ENCODE results near the gene MIS18A. TPM values are rescaled to one million over a fixed set of nuclear protein-coding genes. Genes with fewer than 3 reads are reported as not detected.
A peak's percentile ranks its signal among the peaks of the same experiment; 100 is the strongest.

MIS18A gene
- total and polyA plus RNA-seq, 4 donors, result 6.7 to 11.0 (median 10.3) TPM

DNA sequence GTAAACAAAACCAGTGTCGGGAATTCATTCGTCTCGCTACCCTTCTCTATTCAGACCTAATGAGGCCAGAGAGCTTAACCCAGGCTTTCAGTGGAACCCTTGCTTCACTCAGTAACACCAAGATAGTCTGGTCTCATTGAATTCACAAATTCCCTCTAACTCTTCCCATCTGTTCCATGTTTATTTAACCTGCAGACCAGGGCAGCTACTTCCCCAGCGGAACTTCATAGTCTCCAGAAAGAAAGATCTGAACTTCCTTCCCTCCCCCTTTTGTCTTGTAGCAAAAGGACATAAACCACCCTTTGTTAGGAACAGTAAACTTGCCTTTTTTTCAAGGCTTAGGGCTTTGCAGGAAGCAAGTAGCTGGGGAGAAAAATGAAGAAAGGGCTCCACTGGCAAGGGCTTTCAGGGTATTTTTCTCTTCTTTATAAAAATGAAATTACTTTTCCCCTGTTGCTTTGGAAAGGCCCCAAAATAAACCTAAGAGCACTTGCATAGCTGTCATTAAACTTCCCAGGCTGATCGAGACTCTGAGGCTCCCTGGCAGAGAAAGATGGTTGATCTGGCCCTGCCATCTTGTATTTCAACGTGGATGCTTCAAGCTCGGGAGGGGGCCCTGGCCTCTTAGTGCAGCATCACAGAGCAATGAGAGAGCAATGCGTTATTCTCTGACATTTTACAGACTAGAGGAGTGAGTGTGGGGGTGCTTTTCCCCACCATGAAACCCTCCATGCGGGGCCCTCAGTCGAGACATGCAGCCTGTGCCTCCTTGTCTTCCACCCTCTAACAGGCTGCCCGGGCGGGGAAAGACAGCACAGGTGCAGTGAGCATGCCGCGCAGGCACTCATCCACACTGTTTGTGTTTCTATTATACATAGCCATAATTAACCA lies 30.0 kb downstream of the MIS18A start:
- Histone ChIP-seq H3K27me3 (ENCODE audit: control insufficient read depth, insufficient read depth, low read length) (peaks cover 3% of the 10 kb centered on the region), H3K4me1 (ENCODE audit: control insufficient read depth, insufficient read depth, low read length) (peaks cover 5% of the 10 kb centered on the region), H3K4me3 (ENCODE audit: low read depth, low read length) (no peak overlapping the region), H3K27ac (ENCODE audit: low read depth, low read length) (peak overlapping the region; percentile 36), H3K36me3 (ENCODE audit: control insufficient read depth, insufficient read depth, low read length) (no peaks in the 10 kb centered on the region), H3K9me3 (ENCODE audit: control insufficient read depth, insufficient read depth, low read length) (no peaks in the 10 kb centered on the region)
- WGBS (ENCODE audit: insufficient coverage), result 38% methylated on average over 8 of the region's 14 CpGs
- DNase-seq (ENCODE audit: low read depth in 4 of 6, low spot score in 6 of 6), result peak in 2 of 6 donors; percentile 63 to 73

DNA sequence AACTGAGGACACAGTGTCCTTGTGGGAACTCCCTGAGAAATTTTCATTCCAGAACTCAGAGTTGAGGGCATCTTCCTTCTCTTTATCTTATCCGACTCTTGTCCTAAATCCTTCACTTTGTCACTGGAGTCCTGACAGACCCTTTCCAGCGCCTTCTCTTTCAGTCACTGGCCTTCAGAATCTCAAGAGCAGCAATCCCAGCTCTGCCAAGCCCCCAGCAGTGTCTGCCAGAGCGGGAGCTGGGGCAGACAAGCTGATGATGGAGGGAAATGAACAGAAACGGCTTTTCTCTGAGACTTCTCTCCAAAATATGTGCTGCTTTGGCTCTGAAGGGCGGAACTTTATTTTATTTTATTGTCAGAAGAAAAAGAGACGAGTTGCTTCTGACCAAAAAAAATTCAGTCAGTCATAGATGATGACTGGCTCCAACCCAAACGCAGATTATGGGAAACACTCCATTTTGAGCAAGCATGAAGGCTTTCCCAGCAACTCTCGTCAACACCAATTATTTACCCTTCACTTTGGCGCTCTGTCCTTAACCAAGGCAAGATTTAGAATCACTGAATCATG lies 32.2 kb downstream of the MIS18A start:
- Histone ChIP-seq H3K4me1 (ENCODE audit: control insufficient read depth, insufficient read depth, low read length) (peaks cover 5% of the 10 kb centered on the region), H3K36me3 (ENCODE audit: control insufficient read depth, insufficient read depth, low read length) (no peaks in the 10 kb centered on the region), H3K27me3 (ENCODE audit: control insufficient read depth, insufficient read depth, low read length) (peaks cover 3% of the 10 kb centered on the region), H3K27ac (ENCODE audit: low read depth, low read length) (no peak overlapping the region), H3K4me3 (ENCODE audit: low read depth, low read length) (no peak overlapping the region), H3K9me3 (ENCODE audit: control insufficient read depth, insufficient read depth, low read length) (no peaks in the 10 kb centered on the region)
- WGBS (ENCODE audit: insufficient coverage), result 95% methylated on average over 7 of the region's 9 CpGs
- DNase-seq (ENCODE audit: low read depth in 4 of 6, low spot score in 6 of 6), result peak in 1 of 6 donors; percentile 71

- H3K4me3 ChIP-seq (ENCODE audit: low read depth, low read length), result no peak overlapping the region
- H3K9me3 ChIP-seq (ENCODE audit: control insufficient read depth, insufficient read depth, low read length), result no peaks in the 10 kb centered on the region
- 85% methylated on average over 5 of the region's 8 CpGs for WGBS (ENCODE audit: insufficient coverage)
- no peak for DNase-seq (ENCODE audit: low read depth in 4 of 6, low spot score in 6 of 6)
- peaks cover 5% of the 10 kb centered on the region for H3K4me1 ChIP-seq (ENCODE audit: control insufficient read depth, insufficient read depth, low read length)
- H3K27ac ChIP-seq (ENCODE audit: low read depth, low read length), result no peak overlapping the region
- peaks cover 3% of the 10 kb centered on the region for H3K27me3 ChIP-seq (ENCODE audit: control insufficient read depth, insufficient read depth, low read length)
- no peaks in the 10 kb centered on the region for H3K36me3 ChIP-seq (ENCODE audit: control insufficient read depth, insufficient read depth, low read length)
These were observed 32.9 kb downstream of the MIS18A start for GRCh38 chr21:32245971-32246370.

DNA sequence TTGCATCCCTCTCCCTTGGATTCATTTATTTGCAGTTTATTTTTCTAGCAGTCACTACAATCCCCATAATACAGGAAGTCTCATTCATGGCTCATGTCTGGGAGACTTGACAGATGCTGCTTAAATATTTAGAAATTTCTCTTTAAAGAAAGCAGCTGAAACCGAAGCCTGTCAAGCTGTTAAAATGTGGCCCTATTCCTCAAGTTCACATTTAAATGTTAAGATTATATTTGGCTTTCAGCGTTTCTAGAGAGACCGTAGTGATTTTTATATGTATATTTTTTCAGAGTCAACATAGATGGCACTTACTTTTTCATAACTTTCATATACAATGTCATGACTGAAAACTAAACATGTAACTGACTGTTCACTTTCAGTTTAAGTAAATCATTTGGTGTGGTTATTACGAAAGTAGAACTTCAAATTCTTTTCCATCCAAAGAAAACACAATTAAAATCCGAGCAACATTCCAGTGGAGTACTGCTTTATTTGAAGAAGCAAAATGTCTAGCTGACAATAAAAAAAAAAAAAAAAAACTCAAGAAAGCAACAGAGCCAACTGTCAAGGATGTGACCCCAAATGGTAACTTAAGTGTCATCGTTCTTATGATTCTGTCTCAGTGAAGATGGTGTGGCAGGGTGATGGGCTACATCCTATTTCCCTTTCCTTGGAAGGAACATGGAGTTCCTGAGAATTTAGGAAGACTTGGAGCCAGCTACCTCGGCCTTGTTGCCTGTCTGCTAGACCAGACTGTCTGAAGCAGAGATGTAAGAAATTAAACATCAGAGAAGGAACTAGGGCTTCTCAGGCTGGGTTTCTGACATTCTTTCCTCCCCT lies 37.8 kb downstream of the MIS18A start:
- no peaks in the 10 kb centered on the region for H3K9me3 ChIP-seq (ENCODE audit: control insufficient read depth, insufficient read depth, low read length)
- DNase-seq (ENCODE audit: low read depth in 4 of 6, low spot score in 6 of 6), result peak in 1 of 6 donors; percentile 70
- H3K4me3 ChIP-seq (ENCODE audit: low read depth, low read length), result no peak overlapping the region
- no peak overlapping the region for H3K27ac ChIP-seq (ENCODE audit: low read depth, low read length)
- no peaks in the 10 kb centered on the region for H3K27me3 ChIP-seq (ENCODE audit: control insufficient read depth, insufficient read depth, low read length)
- no peaks in the 10 kb centered on the region for H3K4me1 ChIP-seq (ENCODE audit: control insufficient read depth, insufficient read depth, low read length)
- 100% methylated on average over 1 of the region's 7 CpGs for WGBS (ENCODE audit: insufficient coverage)
- H3K36me3 ChIP-seq (ENCODE audit: control insufficient read depth, insufficient read depth, low read length), result no peaks in the 10 kb centered on the region

DNA sequence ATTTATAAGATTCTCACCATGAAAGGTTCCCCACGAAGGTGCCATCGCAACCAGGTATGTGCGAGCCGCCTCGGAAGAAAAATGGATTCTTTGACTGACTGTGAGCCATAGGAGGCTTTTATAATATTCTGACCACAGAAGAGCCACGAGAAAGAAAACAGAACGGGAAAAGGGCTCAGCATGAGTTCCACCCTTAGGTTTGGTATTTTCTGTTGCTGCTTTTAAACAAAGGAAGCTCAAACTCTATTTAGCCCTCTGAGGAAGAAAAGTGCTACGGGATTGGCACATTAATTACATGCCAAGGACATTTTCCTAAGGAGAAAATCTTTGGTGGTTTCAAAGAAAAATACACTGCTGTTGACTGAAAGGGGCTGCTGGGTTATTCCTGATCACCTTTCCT lies 39.3 kb downstream of the MIS18A start:
- H3K27ac ChIP-seq (ENCODE audit: low read depth, low read length), result no peak overlapping the region
- peak in 1 of 6 donors; percentile 10 for DNase-seq (ENCODE audit: low read depth in 4 of 6, low spot score in 6 of 6)
- no peaks in the 10 kb centered on the region for H3K27me3 ChIP-seq (ENCODE audit: control insufficient read depth, insufficient read depth, low read length)
- no peaks in the 10 kb centered on the region for H3K4me1 ChIP-seq (ENCODE audit: control insufficient read depth, insufficient read depth, low read length)
- H3K9me3 ChIP-seq (ENCODE audit: control insufficient read depth, insufficient read depth, low read length), result no peaks in the 10 kb centered on the region
- WGBS (ENCODE audit: insufficient coverage), result 45% methylated on average over 7 of the region's 8 CpGs
- no peaks in the 10 kb centered on the region for H3K36me3 ChIP-seq (ENCODE audit: control insufficient read depth, insufficient read depth, low read length)
- no peak overlapping the region for H3K4me3 ChIP-seq (ENCODE audit: low read depth, low read length)

DNA sequence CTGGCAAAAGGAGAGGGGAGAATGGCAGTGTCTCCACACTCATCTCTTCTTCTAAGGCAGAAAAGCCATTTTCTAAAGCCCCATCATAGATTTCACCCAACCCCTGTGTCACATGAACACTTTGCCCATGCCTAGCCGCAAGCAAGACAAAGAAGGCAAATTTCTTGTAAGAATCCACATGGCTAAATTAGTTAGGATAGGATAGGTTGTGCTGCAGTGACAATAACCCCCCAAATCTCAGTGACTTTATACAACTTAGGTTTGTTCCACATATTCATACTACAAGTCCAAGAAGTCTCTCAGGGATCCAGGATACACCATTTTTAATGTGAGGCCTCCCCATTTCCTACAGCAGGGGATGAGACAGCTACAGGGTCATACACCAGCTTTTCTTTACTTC lies 40.8 kb downstream of the MIS18A start:
- H3K36me3 ChIP-seq (ENCODE audit: control insufficient read depth, insufficient read depth, low read length), result no peaks in the 10 kb centered on the region
- no peaks in the 10 kb centered on the region for H3K9me3 ChIP-seq (ENCODE audit: control insufficient read depth, insufficient read depth, low read length)
- no peaks in the 10 kb centered on the region for H3K4me1 ChIP-seq (ENCODE audit: control insufficient read depth, insufficient read depth, low read length)
- DNase-seq (ENCODE audit: low read depth in 4 of 6, low spot score in 6 of 6), result no peak
- no peaks in the 10 kb centered on the region for H3K27me3 ChIP-seq (ENCODE audit: control insufficient read depth, insufficient read depth, low read length)
- H3K27ac ChIP-seq (ENCODE audit: low read depth, low read length), result no peak overlapping the region
- no peak overlapping the region for H3K4me3 ChIP-seq (ENCODE audit: low read depth, low read length)
- no CpG with 5 or more reads among the region's 1 CpG for WGBS (ENCODE audit: insufficient coverage)

- H3K27me3 ChIP-seq (ENCODE audit: control insufficient read depth, insufficient read depth, low read length), result no peaks in the 10 kb centered on the region
- no peak overlapping the region for H3K27ac ChIP-seq (ENCODE audit: low read depth, low read length)
- 100% methylated on average over 1 of the region's 3 CpGs for WGBS (ENCODE audit: insufficient coverage)
- no peak overlapping the region for H3K4me3 ChIP-seq (ENCODE audit: low read depth, low read length)
- DNase-seq (ENCODE audit: low read depth in 4 of 6, low spot score in 6 of 6), result no peak
- no peaks in the 10 kb centered on the region for H3K9me3 ChIP-seq (ENCODE audit: control insufficient read depth, insufficient read depth, low read length)
- H3K36me3 ChIP-seq (ENCODE audit: control insufficient read depth, insufficient read depth, low read length), result no peaks in the 10 kb centered on the region
- no peaks in the 10 kb centered on the region for H3K4me1 ChIP-seq (ENCODE audit: control insufficient read depth, insufficient read depth, low read length)
These were observed 41.8 kb downstream of the MIS18A start for GRCh38 chr21:32237021-32237420.

DNA sequence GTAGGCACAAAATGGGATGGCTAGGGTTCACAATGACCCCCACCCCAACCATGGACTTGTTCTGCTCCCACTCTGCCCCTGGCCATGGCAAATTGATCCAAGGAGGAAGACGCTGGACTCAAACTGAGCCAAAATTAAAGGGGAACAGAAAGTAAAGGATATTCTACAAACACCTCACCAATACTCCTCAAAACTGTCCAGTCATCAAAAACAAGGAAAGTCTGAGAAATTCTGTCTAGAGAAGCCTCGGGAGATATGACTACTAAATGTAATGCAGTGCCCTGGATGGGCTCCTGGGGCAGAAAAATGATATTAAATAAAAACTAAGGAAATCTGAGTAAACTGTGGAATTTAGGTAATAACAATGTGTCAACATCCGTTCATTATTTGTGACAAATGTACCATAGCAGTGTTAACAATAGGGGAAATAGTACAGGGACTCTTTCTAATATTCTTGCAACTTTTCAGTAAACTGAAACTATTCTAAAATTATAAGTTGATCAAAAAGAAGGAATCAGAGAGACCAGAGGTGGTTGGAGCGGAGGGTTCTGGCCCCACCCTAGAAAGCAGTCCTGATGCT lies 45.0 kb downstream of the MIS18A start:
- Histone ChIP-seq H3K36me3 (ENCODE audit: control insufficient read depth, insufficient read depth, low read length) (no peaks in the 10 kb centered on the region), H3K4me3 (ENCODE audit: low read depth, low read length) (no peak overlapping the region), H3K27me3 (ENCODE audit: control insufficient read depth, insufficient read depth, low read length) (no peaks in the 10 kb centered on the region), H3K27ac (ENCODE audit: low read depth, low read length) (no peak overlapping the region), H3K9me3 (ENCODE audit: control insufficient read depth, insufficient read depth, low read length) (no peaks in the 10 kb centered on the region), H3K4me1 (ENCODE audit: control insufficient read depth, insufficient read depth, low read length) (no peaks in the 10 kb centered on the region)
- DNase-seq (ENCODE audit: low read depth in 4 of 6, low spot score in 6 of 6), result no peak
- 100% methylated on average over 1 of the region's 4 CpGs for WGBS (ENCODE audit: insufficient coverage)

- DNase-seq (ENCODE audit: low read depth in 4 of 6, low spot score in 6 of 6), result peak in 1 of 6 donors; percentile 34
- WGBS (ENCODE audit: insufficient coverage), result 62% methylated on average over 4 of the region's 4 CpGs
- no peaks in the 10 kb centered on the region for H3K9me3 ChIP-seq (ENCODE audit: control insufficient read depth, insufficient read depth, low read length)
- H3K36me3 ChIP-seq (ENCODE audit: control insufficient read depth, insufficient read depth, low read length), result no peaks in the 10 kb centered on the region
- no peak overlapping the region for H3K4me3 ChIP-seq (ENCODE audit: low read depth, low read length)
- H3K27me3 ChIP-seq (ENCODE audit: control insufficient read depth, insufficient read depth, low read length), result no peaks in the 10 kb centered on the region
- no peaks in the 10 kb centered on the region for H3K4me1 ChIP-seq (ENCODE audit: control insufficient read depth, insufficient read depth, low read length)
- H3K27ac ChIP-seq (ENCODE audit: low read depth, low read length), result no peak overlapping the region
These were observed 45.7 kb downstream of the MIS18A start for GRCh38 chr21:32233055-32233546.
